ENCODE results near the gene RALGAPA1.

DNA sequence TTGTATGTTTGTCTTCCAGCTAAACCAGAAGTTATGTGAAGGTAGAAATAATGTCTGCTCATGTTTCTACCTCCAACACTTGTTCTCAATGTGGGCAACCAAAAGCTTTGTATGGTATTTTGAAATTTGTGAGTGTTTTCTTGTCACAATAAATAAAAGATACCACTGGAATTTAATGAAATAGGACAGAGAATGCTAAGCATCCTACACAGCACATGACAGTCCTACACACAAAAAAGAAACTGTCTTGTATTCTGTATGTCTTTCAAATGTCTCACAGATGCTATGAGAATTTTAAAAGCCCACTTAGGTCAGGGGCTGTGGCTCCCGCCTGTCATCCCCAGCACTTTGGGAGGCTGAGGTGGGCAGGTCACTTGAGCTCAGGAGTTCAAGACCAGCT lies 68.9 kb downstream of the RALGAPA1 start:
- TF ChIP-seq, protein P1, sequence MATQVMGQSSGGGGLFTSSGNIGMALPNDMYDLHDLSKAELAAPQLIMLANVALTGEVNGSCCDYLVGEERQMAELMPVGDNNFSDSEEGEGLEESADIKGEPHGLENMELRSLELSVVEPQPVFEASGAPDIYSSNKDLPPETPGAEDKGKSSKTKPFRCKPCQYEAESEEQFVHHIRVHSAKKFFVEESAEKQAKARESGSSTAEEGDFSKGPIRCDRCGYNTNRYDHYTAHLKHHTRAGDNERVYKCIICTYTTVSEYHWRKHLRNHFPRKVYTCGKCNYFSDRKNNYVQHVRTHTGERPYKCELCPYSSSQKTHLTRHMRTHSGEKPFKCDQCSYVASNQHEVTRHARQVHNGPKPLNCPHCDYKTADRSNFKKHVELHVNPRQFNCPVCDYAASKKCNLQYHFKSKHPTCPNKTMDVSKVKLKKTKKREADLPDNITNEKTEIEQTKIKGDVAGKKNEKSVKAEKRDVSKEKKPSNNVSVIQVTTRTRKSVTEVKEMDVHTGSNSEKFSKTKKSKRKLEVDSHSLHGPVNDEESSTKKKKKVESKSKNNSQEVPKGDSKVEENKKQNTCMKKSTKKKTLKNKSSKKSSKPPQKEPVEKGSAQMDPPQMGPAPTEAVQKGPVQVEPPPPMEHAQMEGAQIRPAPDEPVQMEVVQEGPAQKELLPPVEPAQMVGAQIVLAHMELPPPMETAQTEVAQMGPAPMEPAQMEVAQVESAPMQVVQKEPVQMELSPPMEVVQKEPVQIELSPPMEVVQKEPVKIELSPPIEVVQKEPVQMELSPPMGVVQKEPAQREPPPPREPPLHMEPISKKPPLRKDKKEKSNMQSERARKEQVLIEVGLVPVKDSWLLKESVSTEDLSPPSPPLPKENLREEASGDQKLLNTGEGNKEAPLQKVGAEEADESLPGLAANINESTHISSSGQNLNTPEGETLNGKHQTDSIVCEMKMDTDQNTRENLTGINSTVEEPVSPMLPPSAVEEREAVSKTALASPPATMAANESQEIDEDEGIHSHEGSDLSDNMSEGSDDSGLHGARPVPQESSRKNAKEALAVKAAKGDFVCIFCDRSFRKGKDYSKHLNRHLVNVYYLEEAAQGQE (IDR thresholded peaks at IDR 0.05; ENCODE audit: borderline replicate concordance), result no peak
- no peak for TF ChIP-seq RAD21 (conservative IDR thresholded peaks at IDR 0.05)
- TF ChIP-seq, protein P2, sequence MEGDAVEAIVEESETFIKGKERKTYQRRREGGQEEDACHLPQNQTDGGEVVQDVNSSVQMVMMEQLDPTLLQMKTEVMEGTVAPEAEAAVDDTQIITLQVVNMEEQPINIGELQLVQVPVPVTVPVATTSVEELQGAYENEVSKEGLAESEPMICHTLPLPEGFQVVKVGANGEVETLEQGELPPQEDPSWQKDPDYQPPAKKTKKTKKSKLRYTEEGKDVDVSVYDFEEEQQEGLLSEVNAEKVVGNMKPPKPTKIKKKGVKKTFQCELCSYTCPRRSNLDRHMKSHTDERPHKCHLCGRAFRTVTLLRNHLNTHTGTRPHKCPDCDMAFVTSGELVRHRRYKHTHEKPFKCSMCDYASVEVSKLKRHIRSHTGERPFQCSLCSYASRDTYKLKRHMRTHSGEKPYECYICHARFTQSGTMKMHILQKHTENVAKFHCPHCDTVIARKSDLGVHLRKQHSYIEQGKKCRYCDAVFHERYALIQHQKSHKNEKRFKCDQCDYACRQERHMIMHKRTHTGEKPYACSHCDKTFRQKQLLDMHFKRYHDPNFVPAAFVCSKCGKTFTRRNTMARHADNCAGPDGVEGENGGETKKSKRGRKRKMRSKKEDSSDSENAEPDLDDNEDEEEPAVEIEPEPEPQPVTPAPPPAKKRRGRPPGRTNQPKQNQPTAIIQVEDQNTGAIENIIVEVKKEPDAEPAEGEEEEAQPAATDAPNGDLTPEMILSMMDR (IDR thresholded peaks at IDR 0.05; ENCODE audit: poor library complexity, severe bottlenecking), result no peak

All from neural cell (in vitro differentiated cells).